HCT116 (cell line): Measurements from ENCODE around the gene ZCCHC3.

ENCODE experiments used
- POLR2A ChIP-seq: IDR thresholded peaks from 2 replicates; pipeline ENCODE4 v1.7.0; 2011; ENCODE audit warnings: borderline replicate concordance; ENCODE audit not compliant: insufficient read depth, insufficient read length; ENCODE audit errors: extremely low read depth
- TF ChIP-seq, protein P1 (sequence below), 3 experiments: fragments of 200-600 bp in 1 of 3; sonication (generic) in 1 of 3; IDR thresholded peaks in 2 of 3; conservative IDR thresholded peaks in 1 of 3; 2 replicates each; pipeline ENCODE4 v1.5.1; 2012 to 2017; ENCODE audit warnings: low read depth in 2 of 3, low read length in 2 of 3, antibody characterized with exemption in 1 of 3, borderline replicate concordance in 1 of 3, control low read depth in 1 of 3, mild to moderate bottlenecking in 1 of 3, mixed read lengths in 1 of 3, mixed run types in 1 of 3, moderate library complexity in 1 of 3; ENCODE audit not compliant: insufficient read depth in 1 of 3

GRCh38 chr20:297925-298775 lies 780 bp downstream of the ZCCHC3 start:
- TF ChIP-seq POLR2A = peak; percentile 48
- TF ChIP-seq, protein P1, sequence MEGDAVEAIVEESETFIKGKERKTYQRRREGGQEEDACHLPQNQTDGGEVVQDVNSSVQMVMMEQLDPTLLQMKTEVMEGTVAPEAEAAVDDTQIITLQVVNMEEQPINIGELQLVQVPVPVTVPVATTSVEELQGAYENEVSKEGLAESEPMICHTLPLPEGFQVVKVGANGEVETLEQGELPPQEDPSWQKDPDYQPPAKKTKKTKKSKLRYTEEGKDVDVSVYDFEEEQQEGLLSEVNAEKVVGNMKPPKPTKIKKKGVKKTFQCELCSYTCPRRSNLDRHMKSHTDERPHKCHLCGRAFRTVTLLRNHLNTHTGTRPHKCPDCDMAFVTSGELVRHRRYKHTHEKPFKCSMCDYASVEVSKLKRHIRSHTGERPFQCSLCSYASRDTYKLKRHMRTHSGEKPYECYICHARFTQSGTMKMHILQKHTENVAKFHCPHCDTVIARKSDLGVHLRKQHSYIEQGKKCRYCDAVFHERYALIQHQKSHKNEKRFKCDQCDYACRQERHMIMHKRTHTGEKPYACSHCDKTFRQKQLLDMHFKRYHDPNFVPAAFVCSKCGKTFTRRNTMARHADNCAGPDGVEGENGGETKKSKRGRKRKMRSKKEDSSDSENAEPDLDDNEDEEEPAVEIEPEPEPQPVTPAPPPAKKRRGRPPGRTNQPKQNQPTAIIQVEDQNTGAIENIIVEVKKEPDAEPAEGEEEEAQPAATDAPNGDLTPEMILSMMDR (IDR thresholded peaks at IDR 0.05 in 2 of 3, conservative IDR thresholded peaks at IDR 0.05 in 1 of 3; ENCODE audit: borderline replicate concordance in 1 of 3, insufficient read depth in 1 of 3, low read depth in 2 of 3, low read length in 2 of 3) = no peak
